HG02610 (cell line): ENCODE data around the gene MORN5.

Experiments
- ATAC-seq: cut with Tn5 transposase; IDR thresholded peaks from one replicate; pipeline ENCODE4 v1.9.1; 2021; ENCODE audit warnings: mild to moderate bottlenecking, moderate library complexity; ENCODE audit not compliant: unreplicated experiment

The MORN5 gene

GRCh38 chr9:122143296-122143695 is 16.4 kb upstream of the MORN5 start:
- ATAC-seq: no peak

DNA sequence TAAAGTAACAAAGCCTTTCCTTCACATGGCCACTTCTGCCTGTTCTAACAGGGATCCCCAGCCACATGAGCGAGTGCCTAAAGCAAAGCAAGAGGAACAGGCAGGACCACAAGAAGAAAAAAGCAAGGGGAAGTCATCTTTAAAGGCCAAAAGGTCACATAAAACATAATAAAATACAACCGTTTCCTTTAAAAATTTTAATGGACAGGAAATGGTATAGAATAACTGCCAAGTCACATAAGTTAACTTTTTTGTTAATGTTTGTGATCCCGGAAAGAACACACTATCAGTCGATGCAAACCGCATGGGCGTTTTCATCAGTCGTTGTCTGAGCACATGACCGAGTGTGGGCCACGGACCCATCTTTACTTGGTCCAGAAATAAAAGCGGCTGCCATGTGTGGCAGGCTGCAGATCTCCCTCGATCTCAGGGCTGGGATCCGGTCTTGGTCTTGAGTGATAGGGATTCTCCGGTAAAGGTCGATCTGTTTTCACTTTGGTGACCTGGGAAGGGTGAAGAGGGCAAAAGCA is 15.8 kb upstream of the MORN5 start:
- ATAC-seq: no peak

GRCh38 chr9:122144836-122145591 is 14.7 kb upstream of the MORN5 start:
- ATAC-seq: no peak

GRCh38 chr9:122145592-122145863 is 14.2 kb upstream of the MORN5 start:
- ATAC-seq: no peak

DNA sequence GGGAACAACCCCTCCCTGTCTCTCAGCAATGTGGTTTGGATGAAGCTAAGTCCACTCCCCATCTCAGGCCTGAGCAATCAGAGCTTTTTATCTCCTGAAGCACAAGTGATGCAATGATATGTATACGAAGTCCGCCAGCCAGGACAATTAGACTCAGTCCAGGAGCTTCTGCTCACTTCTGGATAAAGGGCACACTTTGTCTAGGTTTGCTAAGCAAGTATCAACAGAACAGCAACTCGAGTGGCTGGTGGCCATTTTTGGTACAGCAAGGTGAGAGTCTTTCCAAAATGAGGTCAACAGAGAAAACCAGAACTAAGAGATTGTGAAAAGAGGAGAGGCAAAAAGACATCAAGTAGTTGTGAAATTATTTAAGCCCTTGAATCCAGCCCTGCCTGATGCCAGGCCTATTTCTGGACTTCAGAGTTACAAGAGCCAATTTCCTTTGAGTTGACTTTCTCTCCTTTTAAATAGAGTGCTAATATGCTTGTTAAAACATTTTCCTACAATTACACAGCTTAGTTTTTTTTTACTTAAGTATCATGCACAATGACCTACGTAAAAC is 8.4 kb upstream of the MORN5 start:
- no peak for ATAC-seq

- no peak for ATAC-seq
Measured at GRCh38 chr9:122155796-122156195, 3.9 kb upstream of the MORN5 start.

DNA sequence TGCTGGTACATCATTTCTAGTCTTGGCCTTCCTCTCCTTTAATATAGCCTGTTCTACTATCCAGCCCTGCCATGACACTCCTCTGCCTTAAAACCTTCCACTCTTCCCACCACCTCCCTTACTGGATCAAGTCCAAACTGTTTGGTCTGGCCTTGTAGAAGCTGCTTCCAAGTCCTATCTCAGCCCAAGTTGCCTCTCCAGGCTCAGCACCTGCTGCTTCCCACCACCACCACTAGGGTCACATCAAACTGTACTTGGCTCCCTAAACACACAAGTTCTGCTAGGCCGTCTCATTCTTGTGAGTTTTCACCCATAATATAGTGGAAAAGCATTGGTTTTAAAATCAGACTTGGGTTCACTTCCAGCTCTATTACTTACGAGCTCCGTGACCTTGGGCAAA is 1.5 kb upstream of the MORN5 start:
- ATAC-seq: no peak

- ATAC-seq: no peak
Measured at GRCh38 chr9:122159925-122160246, 178 bp downstream of the MORN5 start.

GRCh38 chr9:122162415-122162814 is 2.7 kb downstream of the MORN5 start:
- ATAC-seq: no peak

DNA sequence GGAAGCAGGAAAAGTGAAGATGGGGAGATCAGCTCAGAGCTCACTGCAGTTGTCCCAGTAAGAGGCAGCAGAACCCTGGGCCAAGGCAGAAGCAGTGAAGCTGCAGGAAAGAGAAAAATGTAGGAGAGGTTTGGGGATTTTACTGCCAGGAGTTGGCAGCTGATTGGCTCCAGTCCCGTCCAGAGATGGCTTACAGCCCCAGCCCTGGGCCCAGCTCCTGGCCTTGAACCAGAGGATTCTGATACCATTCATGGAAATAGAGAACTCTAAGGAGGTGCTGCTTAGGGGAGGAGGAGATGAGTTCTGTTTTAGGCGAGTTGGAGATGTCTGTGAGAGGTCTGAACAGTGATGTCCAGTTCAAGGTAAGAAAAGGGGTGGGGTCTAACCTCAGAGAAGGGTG is 4.6 kb downstream of the MORN5 start:
- ATAC-seq: no peak

DNA sequence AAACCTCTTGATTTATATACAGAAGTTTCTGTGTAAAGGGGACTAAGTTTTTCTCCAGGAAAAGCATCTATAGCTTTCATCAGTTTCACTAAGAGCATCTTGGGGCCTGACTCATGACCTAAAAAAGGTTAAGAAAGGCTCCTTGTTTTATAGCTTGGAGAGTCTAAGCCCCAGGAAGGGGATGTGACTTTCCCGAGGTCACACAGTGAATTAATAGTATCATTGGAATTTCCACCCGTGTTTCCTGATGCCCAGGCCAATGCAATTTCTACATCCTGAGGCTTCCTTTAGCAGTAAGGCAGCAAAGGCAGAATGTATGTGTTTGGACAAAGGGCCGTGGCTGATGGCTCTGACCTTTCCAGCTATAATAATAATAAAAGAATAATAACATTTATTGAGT is 8.6 kb downstream of the MORN5 start:
- ATAC-seq: no peak

DNA sequence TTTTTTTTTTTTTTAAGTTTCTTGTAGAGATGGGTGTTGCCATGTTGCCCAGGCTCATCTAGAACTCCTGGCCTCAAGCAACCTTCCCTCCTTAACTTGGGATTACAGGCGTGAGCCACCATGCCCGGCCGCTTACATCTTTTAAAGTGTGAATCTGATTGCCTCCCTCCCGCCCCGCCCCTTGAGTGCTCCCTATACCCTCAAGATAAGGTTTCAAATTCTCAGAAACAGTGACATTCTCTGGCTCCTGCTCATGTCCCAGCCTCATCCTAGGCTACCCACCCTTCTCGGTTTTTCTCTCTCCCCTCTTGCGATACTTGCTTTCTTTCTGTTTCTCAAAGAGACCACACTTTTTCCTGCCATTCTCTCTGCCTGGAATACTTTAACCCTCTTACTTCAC is 12.4 kb downstream of the MORN5 start:
- ATAC-seq: no peak

DNA sequence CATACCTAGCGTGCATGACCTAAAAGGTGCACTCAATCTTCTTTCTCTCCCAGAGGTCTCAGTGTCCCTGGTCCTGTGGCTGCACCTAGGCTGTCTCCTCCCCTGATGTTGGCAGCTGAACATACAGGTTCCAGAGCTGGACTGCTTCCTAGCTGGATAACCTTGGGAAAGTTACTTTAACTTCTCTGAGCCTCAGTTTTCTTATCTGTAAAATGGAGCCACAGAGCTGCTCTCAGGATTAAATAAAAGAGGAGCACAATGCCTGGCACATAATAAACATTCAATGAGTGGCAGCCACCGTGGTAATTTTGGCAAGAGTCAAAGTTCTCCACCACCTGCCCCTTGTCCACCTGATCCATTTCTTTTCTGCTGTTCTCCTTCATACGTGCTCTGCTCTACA is 14.0 kb downstream of the MORN5 start:
- ATAC-seq: no peak

GRCh38 chr9:122176916-122177315 is 17.2 kb downstream of the MORN5 start:
- no peak for ATAC-seq

GRCh38 chr9:122179054-122179689 is 19.5 kb downstream of the MORN5 start:
- no peak for ATAC-seq

- no peak for ATAC-seq
Measured at GRCh38 chr9:122179690-122180074, 20.0 kb downstream of the MORN5 start.

DNA sequence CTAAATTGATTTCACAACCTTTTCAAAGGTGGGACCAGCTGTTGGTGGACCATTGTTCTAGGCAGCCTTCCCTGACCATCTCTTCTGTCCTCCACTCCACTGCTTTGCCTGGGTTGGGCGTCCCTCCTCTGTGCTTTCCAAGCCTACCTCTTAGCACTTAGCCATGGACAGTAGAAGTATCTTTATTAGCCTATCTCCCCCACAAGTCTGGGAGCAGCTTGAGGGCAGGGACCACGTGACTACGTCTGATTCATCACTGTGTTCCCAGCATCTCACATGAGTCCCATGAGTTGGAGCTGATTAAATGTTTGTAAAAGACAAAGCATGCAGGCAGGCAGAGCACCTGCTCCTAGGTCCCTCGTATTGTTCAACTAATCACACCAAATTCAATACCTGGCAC is 20.9 kb downstream of the MORN5 start:
- ATAC-seq: no peak

GRCh38 chr9:122183501-122183900 is 23.8 kb downstream of the MORN5 start:
- ATAC-seq: no peak

GRCh38 chr9:122184551-122184950 is 24.8 kb downstream of the MORN5 start:
- no peak for ATAC-seq

GRCh38 chr9:122186301-122186700 is 26.6 kb downstream of the MORN5 start:
- ATAC-seq: no peak

- ATAC-seq: no peak
Measured at GRCh38 chr9:122186777-122187470, 27.2 kb downstream of the MORN5 start.

- no peak for ATAC-seq
Measured at GRCh38 chr9:122188369-122188768, 28.7 kb downstream of the MORN5 start.
